Stimulated activated CD4-positive, alpha-beta T cell treated with anti-CD3 and anti-CD28 coated beads, TNF-alpha, amount 100 ng/mL, for 48 hours (primary cell): Measurements from ENCODE around the gene UBAC1.

Experiments used
- DNase-seq, 3 donors: peaks; one replicate each; pipeline ENCODE4 v3.0.0-alpha.2; 2020; ENCODE audit warnings: low read depth in 3 of 3

UBAC1 gene

DNA sequence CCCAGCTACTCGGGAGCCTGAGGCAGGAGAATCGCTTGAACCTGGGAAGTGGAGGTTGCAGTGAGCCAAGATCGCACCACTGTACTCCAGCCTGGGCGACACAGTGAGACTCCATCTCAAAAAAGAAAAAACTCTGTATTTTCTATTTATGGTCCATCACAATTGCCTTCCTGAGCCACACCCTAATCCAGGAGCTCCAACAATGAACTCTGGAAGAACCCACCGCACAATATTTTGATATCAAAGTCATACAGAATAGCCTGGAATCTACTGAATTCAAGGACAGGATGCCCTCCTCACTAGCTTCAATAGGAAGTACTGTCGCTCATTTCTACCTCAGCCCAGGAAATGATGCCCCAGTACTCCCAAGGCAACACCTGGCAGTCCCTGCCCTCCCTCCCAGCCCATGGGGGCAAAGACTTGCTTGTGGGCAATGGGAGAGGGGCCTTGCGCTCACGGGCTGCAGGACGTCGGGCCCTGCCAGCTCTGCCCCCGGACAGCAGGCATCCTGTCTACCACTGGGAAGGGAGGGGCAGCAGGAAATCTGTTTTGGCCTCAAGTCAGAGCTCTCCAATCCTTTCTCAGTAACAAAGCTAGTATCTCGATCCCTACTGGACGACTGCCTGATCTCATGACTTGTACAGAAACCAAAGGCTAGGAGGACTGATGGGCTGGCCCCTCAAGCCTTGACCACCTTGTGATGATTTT lies 19.7 kb downstream of the UBAC1 start:
- DNase-seq: no peak

DNA sequence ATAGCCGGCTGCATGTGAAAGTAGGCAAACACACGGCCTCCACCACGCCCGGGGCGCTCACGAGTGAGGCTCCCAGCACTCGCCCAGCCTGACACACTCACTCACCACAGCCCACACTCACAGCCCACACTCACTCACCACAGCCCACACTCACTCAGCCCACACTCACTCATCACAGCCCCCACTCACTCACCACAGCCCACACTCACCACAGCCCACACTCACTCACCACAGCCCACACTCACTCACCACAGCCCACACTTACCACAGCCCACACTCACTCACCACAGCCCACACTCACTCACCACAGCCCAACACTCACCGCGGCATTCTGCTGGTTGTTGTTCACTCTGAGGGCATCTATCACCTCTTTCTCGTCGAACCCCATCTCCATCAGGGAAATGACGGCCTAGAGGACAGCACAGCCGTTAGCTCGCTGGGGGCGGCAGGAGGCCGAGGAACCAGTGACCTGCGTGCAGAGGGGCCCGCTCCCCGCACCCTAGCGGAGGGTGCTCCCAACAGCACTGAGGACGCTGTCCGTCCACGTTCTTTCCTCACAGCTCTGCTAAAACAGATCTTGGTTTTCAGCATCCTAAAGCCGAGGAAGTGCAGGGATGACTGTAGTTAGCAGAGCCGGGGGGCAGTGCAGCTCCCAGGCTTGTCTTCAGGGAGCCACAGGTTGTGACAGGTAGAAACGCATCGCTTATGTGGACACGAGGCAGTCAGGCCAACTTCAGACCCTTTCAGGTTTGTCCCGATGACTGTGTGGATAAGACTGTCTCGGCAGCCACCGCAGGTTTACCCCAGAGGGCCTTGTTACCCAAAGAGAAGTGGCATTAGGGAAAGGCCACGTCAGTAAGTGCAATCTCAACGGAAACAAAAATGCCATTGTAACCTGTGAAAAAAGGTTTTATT lies 21.6 kb downstream of the UBAC1 start:
- peak in 2 of 3 donors; percentile 20 to 41 for DNase-seq

DNA sequence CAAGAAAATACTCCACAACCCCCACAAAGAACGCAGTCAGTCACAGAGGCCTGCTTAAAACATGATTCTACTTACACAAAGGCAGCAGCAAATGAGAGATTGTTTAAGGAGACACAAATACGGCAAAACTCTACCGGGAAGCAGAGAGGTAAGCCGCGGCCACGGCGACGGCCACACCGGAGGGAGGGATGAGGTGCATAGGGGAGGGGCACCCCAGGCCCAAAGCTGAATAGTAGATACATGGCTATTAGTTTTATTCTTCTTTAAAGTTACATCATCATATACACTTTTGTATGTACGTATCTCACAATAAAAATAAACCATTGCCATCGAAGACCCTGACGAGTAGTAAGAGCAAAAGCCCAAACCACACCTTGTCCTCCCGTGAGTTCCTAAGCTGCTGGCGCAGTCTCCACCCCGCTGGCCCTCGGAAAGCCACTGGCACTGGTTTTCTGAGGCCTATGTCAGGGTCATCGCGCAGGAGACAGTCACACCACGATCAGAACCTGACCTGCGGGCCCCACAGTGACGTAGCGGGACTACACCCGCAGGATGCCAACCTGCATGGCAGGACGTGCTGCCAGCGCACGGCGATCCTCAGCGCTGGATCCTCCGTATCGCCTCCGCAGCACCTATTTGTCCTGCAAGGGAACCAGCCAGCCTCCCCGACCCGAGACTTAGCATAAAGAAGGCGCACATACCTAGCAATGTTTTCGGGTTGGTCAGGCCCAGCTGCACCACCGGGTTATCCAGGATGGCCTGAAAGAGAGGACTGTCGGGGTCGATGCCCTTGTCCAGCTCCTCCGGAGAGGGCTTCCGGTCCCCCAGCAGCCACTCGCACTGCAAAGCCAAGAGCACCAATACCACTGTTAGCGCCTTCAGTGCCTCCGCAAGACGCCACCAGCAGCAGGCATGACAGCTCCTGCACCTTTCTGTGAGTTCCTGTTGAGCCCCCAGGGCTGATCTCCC lies 23.4 kb downstream of the UBAC1 start:
- DNase-seq: no peak

DNA sequence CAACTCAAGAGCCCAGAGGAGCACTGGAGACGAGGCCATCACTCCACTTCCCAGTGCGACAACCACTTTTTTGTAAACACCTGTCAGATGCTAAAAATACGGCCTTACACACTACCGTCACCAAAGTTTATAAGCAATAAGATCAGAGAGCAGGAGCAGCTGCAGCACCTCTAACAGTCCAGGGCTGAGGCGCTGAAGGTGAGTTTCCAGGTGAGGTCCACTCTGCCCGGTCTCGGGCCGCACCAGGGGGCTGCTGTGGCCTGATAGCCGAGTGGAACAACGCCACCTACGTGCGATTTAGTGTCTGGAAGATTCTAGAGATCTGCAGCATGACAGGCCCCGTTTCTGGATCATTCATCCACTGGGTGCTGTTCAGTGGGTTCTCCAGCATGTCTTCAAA lies 28.1 kb downstream of the UBAC1 start:
- DNase-seq: no peak

DNA sequence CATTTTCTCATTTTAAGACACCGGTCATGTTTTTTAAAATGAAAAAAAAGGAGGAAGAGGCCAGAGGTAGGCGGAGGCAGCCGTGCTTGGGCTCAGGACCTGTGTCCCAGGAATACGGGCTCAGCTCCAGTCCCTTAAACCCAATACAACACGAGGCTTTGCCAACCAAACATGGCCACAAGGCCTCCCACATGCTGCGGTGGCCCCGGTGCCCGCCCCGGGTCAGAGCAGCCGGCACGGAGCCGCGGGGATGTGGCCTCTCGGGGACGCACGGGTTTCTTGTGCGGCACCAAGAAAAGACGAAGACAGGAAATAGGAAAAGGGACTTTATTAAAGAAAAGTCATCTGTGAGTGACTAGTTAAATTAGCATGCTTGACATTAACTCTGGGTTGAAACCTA lies 28.5 kb downstream of the UBAC1 start:
- DNase-seq: no peak

DNA sequence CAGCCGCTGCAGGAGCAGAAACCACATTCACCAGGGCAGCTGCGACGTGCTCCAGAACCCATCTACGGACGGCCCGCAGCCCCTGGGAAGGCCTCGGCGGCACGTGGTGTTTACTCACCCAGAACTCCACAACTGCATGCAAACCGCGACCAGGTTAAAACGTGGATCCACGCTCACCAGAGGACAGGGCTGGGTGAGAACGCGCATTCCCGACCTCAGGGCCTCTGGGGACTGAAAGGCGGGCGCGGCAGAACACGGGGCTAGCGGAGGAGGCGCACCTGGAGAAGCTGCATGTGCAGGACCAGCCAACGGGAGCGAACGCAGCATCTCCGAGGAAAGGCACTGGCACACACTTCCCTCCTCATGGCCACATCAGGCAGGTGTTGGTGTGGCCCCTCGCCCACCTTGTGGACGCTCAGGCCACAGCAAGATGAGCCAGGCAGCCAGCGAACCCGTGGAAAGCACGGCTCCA lies 29.8 kb downstream of the UBAC1 start:
- no peak for DNase-seq

DNA sequence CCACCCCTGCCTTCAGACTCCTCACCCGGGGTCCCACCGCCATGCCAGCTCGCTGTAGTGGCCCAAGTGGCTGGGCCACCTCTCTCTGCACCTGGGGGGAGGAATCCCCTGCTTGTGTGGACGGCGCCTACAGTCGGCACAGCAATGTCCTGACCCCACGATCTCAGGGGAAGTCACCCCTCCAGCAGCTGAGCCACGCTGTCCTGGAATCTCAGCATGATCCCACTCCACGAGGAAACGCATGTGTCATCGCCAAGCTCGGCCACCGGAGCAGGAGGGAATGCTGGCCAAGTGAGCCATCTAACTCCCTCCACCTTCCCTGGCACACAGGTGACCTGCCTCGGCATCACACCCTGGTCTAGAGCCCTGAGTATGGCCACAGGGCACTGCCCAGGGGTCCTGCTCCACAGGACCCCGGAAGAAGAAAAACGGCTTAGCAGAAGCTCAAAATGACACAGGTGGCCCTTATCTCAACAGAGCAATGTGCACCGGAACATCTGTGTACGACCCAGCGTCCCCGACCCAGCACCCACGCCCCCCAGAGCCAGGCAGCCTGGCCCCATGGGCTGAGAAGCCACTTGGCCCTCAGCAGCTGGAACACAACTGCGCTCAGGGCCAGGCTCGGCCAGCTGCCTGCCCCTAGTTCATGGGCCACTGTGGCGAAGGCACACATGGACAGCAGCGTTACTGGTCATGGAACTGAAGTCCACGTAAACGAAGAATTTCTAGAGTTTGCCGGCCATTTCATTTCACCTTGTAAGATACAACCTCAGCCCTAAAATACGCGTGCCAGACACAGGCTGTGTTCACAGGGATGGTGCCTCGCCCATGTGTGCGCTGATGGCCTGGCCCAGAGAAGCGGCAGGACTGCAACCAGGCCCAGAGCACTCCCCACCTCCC lies 30.5 kb downstream of the UBAC1 start:
- no peak for DNase-seq

DNA sequence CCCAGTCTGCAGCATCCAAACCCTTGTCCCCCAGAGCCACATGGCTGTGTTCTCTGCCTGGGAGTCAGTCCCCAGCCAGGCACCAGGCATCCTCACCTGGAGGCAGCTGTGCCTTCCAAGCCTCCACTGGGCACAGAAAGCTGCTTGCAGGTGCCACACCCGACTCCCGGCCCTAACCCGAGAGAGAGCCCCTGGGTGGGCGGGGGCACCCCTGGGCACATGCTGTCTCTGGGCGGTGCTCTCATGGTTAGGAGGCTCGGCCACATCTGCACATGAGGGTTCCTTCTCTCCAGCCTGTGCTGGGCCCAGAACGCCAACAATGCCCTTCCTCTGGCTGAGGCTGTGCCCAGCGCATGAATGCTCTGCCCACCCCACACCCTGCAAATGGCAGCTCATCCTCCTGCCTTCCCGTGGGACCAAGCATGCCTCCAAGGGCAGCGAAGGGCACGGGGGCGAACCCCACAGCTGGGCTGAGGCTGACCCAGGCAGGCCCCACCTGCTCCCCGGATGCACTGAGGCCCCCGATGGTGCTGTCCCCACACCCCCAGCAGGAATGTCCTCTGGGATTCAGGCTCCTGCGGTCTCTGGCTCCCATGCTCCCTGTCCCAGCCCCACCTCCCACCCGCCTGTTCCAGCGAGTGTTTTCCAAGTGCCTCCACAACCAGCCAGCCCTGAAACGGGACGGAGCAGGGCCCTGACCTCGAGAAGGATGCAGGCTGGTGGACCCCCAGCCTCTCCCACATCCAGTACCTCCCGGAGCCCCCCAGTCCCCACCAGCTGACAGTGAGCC lies 31.3 kb downstream of the UBAC1 start:
- DNase-seq: no peak

- no peak for DNase-seq
Observed at GRCh38 chr9:135928731-135929655, 32.2 kb downstream of the UBAC1 start.

DNA sequence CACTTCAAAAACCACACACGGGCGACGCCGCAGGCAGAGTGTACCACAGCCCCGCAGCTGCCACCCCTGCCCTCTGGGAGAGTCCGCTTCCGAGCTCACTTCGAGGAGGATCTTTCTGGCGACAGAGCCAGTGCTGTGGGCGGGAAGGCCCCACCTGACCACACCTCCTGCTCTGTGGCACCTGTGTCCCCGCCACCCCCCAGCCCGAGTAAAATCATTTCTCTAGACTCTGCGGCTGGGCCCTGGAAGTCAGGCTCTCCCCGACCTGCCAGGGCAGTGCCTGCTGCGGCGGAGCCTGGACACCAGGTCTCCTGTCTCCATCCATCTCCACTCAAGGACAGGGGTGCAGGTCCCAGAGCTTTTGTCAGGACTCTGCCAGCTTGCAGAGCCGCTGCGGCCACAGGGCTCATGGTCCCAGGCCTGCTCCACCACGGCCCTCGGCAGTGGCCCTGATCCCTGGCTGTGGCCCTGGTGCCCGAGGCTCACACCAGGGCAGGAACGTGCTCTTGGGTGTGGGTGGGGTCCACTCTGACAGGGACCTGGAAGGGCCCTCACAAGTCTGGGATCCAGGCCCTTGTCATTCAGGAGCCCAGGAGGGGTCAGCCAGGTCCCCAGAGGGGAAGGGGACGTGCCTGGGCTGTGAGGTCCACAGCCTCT lies 33.0 kb downstream of the UBAC1 start:
- no peak for DNase-seq

DNA sequence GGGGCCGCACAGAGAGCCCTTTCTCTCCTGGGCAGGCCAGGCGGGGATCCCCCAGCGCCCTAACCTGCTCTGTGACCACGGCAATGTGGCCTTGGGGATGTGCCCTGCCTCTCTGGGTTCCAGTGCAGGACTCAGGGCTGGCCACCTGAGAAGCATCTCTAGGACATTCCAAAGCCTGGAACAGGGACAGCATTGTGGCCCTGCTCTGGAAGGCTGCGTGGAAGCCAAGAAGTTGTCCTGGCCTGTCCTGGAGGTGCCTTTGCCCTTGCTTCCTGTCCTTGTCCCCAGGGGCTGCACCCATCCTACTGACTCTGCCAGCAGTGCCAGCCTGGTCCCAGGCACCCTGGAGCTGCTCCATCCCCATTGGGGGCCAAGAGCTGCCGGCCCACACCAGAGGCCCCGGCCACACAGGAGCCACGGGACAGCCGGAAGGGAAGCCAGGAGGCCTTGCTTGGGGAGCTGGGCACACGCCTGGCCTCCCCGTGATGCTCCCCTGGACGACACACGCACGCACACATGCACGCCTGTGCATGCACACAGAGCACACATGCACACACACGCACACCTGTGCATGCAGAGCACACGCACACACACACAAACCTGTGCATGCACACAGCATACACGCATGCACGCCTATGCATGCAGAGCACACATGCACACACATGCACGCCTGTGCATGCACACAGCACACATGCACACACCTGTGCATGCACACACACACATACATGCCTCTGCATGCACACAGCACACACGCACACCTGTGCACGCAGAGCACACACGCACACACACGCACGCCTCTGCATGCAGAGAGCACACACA lies 33.8 kb downstream of the UBAC1 start:
- no peak for DNase-seq

- peak; percentile 75 to 92 (median 78) for DNase-seq
Observed at GRCh38 chr9:135926402-135927194, 34.6 kb downstream of the UBAC1 start.

DNA sequence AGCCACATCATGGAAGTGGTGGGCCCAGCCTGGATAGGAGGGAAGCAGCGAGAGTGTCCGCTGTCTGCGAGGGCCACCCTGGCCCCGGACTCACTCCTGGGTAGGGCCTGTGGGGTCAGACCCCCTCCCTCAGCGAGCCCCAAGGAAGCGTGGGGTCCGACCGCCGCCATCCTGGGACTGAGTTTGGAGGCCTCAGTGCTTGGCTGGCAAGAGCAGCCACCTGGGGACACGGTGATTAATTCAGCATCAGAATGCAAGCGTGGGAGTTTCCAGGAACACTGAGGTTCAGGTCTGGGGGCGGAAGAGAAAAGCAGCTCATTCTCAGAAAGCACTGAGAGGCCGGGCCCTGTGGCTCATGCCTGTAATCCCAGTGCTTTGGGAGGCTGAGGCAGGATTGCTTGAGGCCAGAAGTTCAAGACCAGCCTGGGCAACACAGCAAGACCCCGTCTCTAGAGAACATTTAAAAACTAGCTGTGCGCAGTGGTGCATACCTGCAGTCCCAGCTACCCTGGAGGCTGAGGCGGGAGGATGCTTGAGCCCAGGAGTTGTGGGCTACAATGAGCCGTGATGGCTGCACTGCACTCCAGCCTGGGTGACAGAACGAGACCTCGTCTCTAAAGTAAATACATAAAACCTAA lies 35.6 kb downstream of the UBAC1 start:
- DNase-seq: peak; percentile 78 to 85 (median 84)

DNA sequence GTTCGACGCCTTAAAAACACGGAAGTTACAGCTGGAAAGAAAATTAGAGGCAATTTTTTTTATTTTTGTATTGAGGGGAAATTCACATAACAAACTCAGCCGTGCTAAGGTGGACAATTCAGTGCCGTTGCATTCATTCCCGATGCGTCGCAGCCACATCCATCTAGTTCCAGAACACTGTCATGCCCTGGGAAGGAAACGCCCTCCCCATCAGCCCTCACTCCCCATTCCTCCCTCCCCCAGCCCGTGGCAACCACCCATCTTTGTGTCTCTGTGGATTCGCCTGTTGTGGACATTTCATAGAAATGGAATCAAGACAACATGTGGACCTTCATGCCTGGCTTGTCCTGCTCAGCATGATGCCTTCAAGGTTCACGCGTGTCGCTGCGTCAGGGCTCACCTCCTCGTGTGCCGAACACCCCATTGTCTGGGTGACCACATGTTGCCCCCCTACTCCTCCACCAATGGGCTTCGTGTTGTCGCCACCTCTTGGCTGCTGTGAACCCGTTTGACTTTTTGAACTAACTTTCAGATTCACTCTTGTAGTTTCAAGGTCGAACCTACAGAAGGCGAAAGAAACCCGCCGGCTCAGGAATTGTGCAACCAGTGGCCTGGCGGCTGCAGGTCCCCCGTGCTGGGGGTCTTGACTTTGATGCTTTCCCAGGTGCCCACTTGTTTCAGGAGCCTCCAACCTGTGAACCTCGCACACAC lies 36.4 kb downstream of the UBAC1 start:
- no peak for DNase-seq

GRCh38 chr9:135923508-135923907 lies 37.7 kb downstream of the UBAC1 start:
- DNase-seq: no peak
